GM18909 (cell line): ENCODE results near the gene PRKACA.
"Not testable (repeated sequence)": the region's sequence is repeated elsewhere in the genome, so short reads cannot be mapped to it uniquely, and the experiment has no call there.

Experiments used
- ATAC-seq: cut with Tn5 transposase; IDR thresholded peaks from one replicate; pipeline ENCODE4 v1.9.1; 2021; ENCODE audit warnings: mild to moderate bottlenecking; ENCODE audit not compliant: unreplicated experiment, poor library complexity

Gene PRKACA

GRCh38 chr19:14053500-14053899 lies 64.1 kb downstream of the PRKACA start:
- no peak for ATAC-seq

DNA sequence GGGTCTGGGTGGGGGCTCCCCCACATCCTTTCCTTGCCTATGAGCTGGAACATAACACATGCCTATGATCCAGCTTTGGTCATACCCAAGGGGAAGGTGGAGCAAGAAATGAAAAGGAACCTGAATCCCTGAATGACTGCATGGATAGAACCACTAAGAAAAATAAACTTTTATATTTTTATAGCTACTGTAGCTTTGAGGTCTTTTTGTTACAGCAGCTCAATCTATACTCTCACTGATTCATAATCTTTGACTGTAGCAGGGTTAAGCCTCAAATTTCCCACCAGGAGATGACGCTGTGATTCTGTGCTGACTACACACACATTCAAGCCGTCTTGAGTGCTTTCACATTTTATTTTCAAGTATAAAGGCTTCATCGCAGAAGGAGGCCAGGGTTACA lies 64.5 kb downstream of the PRKACA start:
- ATAC-seq = no peak

DNA sequence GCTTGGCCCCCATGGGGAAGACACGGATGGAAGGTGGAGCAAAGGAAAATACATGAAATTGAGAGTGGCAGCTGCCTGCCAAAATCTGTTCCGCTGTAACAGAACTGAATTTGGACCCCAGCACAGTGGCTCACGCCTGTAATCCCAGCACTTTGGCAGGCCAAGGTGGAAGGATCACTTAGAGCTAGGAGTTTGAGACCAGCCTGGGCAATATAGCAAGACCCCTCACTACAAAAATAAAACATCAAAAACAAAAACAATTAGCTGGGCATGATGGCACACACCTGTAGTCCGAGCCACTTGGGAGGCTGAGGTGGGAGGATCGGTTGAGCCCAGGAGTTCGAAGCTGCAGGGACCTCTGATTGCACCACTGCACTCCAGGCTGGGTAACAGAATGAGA lies 65.1 kb downstream of the PRKACA start:
- no peak for ATAC-seq

DNA sequence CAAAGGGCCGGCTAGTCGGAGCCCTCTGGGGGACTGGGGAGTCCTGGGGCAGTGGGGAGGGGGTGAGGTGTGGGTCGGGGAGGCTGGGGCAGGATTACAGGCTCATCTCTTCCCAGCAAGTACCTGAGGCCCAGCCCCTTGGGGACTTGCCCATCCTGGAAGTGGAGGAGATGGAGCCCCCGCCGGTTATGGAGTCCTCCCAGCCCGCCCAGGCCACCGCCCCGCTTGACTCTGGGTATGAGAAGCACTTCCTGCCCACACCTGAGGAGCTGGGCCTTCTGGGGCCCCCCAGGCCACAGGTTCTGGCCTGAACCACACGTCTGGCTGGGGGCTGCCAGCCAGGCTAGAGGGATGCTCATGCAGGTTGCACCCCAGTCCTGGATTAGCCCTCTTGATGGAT lies 65.6 kb downstream of the PRKACA start:
- no peak for ATAC-seq

DNA sequence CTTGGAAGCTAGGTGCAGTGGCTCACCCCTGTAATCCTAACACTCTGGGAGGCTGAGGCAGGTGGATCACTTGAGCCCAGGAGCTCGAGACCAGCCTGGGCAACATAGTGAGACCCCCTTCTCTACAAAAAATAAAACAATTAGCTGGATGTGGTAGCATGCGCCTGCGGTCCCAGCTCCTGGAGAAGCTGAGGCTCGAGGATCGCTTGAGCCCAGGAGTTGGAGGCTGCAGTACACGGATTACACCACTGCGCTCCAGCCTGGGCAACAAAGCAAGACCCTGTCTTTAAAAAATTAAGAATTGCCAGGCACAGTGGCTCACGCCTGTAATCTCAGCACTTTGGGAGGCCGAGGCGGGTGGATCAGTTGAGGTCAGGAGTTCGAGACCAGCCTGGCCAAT lies 66.6 kb downstream of the PRKACA start:
- not testable (repeated sequence) for ATAC-seq

DNA sequence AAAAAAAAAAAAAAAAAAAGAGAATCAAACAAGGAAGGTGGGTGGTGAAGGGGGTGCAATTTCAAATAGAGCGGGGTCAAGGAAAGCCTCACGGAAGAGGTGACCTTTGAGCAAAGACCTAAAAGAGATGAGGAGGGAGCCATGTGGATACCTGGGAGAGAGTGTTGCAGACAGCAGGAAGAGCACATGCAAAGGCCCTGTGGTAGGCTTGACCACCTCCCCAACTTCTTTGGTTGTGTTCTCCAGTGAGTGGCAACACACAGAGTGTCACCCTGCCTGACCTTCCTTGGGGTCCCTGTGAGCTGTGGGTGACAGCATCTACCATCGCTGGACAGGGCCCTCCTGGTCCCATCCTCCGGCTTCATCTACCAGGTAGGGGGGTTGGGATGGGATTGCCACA lies 67.0 kb downstream of the PRKACA start:
- ATAC-seq = no peak

- ATAC-seq = no peak
Measured at GRCh38 chr19:14048443-14049153, 69.0 kb downstream of the PRKACA start.

GRCh38 chr19:14047866-14048265 lies 69.7 kb downstream of the PRKACA start:
- ATAC-seq = not testable (repeated sequence)

GRCh38 chr19:14042659-14043608 lies 74.6 kb downstream of the PRKACA start:
- ATAC-seq = not testable (repeated sequence)
